ENCODE results near the gene CD55. TPM values are rescaled to one million over a fixed set of nuclear protein-coding genes. Genes with fewer than 3 reads are reported as not detected.

Gene CD55
- total and polyA plus RNA-seq, 2 of the 13 experiments (the other 11 are each of a cell fraction or from before 2014, with no cell fraction given) = 6.0 to 56.0 TPM

DNA sequence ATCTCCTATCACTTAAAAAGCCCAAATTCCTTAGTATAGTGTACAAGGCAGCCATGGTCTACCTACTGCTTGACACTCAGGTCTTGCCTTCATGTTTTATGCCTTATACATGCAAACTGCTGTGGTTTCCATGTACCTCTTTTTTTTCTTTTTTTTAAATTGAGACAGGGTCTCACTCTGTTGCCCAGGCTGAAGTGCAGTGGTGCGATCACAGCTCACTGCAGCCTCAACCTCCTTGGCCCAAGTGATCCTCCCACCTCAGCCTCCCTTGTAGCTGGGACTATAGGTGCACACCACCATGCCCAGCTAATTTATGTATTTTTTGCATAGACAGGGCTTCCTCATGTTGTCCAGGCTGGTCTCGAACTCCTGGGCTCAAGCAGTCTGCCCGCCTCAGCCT is 8.0 kb downstream of the CD55 start:
- no peaks in the 10 kb centered on the region for H3K79me2 ChIP-seq (ENCODE audit: insufficient read depth, low read length)
- peaks cover 1 to 12% of the 10 kb centered on the region in 2 experiments; a peak in 2 of 5 replicates for H3K36me3 ChIP-seq (replicated peaks in 1 of 2; ENCODE audit: control insufficient read depth in 1 of 2, insufficient read depth in 2 of 2, low read length in 2 of 2)
- ATAC-seq (no peak), FAIRE-seq (no peak), DNase-seq (ENCODE audit: low spot score) (no peak)
- H3K4me1 ChIP-seq (ENCODE audit: insufficient read depth, low read length) = peaks cover 11% of the 10 kb centered on the region
- H3K27me3 ChIP-seq (ENCODE audit: control insufficient read depth in 1 of 2, insufficient read depth in 2 of 2, low read length in 2 of 2) = no peaks in the 10 kb centered on the region
- TF ChIP-seq ZNF138 (CRISPR knock-in tag; IDR thresholded peaks at IDR 0.05; ENCODE audit: low read depth) = no peak
- no TSS peak for BruUV-seq (replicated peaks)
- ChIA-PET CTCF (ENCODE audit: low intra/inter-chr PET ratio, low total read pairs) (no interaction called here), POLR2A (interaction anchor here (0.8 kb wide), 1 partner anchor 8 kb away, joined by 5 read pairs; the partner anchor contains the start of gene CD55)
- no peak overlapping the region for H3K4me2 ChIP-seq (ENCODE audit: low read depth, low read length)
- H3K27ac ChIP-seq (ENCODE audit: extremely low read length, insufficient read depth, low read length) = no peak overlapping the region
- no peak overlapping the region for H3K4me3 ChIP-seq (replicated peaks in 1 of 3; ENCODE audit: insufficient read depth in 1 of 3, low read depth in 2 of 3, low read length in 3 of 3)
- WGBS (ENCODE audit: low lambda C conversion rate) = 100% methylated on average over 3 of the region's 3 CpGs
- intact Hi-C loops (cut with micrococcal nuclease; ENCODE audit: unreplicated experiment) = no loop called here
- no peak overlapping the region for H3K9ac ChIP-seq (ENCODE audit: insufficient read depth, low read depth, low read length)
- H3K9me3 ChIP-seq (ENCODE audit: low read length) = peaks cover 11% of the 10 kb centered on the region
- in situ Hi-C loops (cut with HindIII; ENCODE audit: extremely low pct_ligation_motif_present, low pct_unique_long_range_greater_than_20kb) = no loop called here
- no peak overlapping the region for H2AFZ ChIP-seq (ENCODE audit: low read length)
- no peaks in the 10 kb centered on the region for H4K20me1 ChIP-seq (ENCODE audit: insufficient read depth, low read length)

DNA sequence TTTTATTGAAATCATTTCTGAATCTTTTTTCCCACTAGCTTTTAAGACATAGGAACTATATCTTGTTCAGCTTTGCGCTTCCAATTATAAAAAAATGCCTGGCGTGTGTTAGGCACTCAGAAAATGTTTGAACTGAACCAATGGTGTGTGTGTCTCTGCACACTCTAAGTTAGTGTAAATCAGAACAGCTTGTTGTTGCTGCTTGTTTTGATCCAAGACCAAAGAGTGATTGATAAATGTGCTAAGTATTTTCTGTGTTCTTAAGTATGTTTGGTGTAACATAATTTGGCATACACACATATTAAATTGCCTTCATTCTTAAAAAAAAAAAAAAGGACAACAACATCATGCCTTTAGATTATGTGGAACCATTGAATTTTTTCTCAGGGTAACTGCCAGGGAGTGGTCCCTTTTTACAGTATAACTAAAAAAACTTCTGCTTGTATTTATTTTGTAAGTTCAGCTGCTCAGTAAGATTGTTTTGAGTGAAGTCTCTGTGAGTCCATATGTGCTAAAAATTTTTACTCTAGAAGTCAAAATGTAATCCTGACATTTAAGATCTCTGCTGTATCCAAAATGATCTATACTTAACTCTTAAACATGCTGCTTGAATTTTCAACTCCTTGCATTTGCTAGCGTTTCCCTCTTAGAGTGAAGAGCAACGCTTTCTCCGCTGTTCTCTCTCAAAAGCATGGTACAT is 8.7 kb downstream of the CD55 start:
- no peak overlapping the region for H3K27ac ChIP-seq (ENCODE audit: extremely low read length, insufficient read depth, low read length)
- peaks cover 1 to 12% of the 10 kb centered on the region in 2 experiments; a peak in 2 of 5 replicates for H3K36me3 ChIP-seq (replicated peaks in 1 of 2; ENCODE audit: control insufficient read depth in 1 of 2, insufficient read depth in 2 of 2, low read length in 2 of 2)
- intact Hi-C loops (cut with micrococcal nuclease; ENCODE audit: unreplicated experiment) = no loop called here
- TF ChIP-seq STAG1 (CRISPR knock-in tag; IDR thresholded peaks at IDR 0.05) (no peak), ZZZ3 (CRISPR knock-in tag; IDR thresholded peaks at IDR 0.05; ENCODE audit: borderline replicate concordance) (no peak), ELF4 (CRISPR knock-in tag; IDR thresholded peaks at IDR 0.05; ENCODE audit: borderline replicate concordance) (no peak), ZSCAN20 (CRISPR knock-in tag; IDR thresholded peaks at IDR 0.05; ENCODE audit: borderline replicate concordance) (no peak), SMYD3 (CRISPR knock-in tag; IDR thresholded peaks at IDR 0.05) (no peak), KDM3A (CRISPR knock-in tag; IDR thresholded peaks at IDR 0.05; ENCODE audit: low read depth) (no peak), KLF6 (CRISPR knock-in tag; IDR thresholded peaks at IDR 0.05) (no peak), ZNF775 (CRISPR knock-in tag; IDR thresholded peaks at IDR 0.05; ENCODE audit: borderline replicate concordance) (no peak), ARHGAP35 (CRISPR knock-in tag; IDR thresholded peaks at IDR 0.05; ENCODE audit: borderline replicate concordance) (no peak), ATM (IDR thresholded peaks at IDR 0.05; ENCODE audit: borderline replicate concordance) (no peak), CHD2 (IDR thresholded peaks at IDR 0.05; ENCODE audit: low read depth, low read length) (no peak), GFI1 (CRISPR knock-in tag; IDR thresholded peaks at IDR 0.05; ENCODE audit: borderline replicate concordance) (no peak)
- TF ChIP-seq, protein P1, sequence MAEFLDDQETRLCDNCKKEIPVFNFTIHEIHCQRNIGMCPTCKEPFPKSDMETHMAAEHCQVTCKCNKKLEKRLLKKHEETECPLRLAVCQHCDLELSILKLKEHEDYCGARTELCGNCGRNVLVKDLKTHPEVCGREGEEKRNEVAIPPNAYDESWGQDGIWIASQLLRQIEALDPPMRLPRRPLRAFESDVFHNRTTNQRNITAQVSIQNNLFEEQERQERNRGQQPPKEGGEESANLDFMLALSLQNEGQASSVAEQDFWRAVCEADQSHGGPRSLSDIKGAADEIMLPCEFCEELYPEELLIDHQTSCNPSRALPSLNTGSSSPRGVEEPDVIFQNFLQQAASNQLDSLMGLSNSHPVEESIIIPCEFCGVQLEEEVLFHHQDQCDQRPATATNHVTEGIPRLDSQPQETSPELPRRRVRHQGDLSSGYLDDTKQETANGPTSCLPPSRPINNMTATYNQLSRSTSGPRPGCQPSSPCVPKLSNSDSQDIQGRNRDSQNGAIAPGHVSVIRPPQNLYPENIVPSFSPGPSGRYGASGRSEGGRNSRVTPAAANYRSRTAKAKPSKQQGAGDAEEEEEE (CRISPR knock-in tag; IDR thresholded peaks at IDR 0.05; ENCODE audit: borderline replicate concordance) = no peak
- TF ChIP-seq, protein P2, sequence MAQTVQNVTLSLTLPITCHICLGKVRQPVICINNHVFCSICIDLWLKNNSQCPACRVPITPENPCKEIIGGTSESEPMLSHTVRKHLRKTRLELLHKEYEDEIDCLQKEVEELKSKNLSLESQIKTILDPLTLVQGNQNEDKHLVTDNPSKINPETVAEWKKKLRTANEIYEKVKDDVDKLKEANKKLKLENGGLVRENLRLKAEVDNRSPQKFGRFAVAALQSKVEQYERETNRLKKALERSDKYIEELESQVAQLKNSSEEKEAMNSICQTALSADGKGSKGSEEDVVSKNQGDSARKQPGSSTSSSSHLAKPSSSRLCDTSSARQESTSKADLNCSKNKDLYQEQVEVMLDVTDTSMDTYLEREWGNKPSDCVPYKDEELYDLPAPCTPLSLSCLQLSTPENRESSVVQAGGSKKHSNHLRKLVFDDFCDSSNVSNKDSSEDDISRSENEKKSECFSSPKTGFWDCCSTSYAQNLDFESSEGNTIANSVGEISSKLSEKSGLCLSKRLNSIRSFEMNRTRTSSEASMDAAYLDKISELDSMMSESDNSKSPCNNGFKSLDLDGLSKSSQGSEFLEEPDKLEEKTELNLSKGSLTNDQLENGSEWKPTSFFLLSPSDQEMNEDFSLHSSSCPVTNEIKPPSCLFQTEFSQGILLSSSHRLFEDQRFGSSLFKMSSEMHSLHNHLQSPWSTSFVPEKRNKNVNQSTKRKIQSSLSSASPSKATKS (CRISPR knock-in tag; IDR thresholded peaks at IDR 0.05) = no peak

More for the DNA sequence above, 8.7 kb downstream of the CD55 start:
- WGBS (ENCODE audit: low lambda C conversion rate) = 88% methylated on average over 5 of the region's 5 CpGs
- no peak overlapping the region for H3K9ac ChIP-seq (ENCODE audit: insufficient read depth, low read depth, low read length)
- in situ Hi-C loops (cut with HindIII; ENCODE audit: extremely low pct_ligation_motif_present, low pct_unique_long_range_greater_than_20kb) = no loop called here
- FAIRE-seq (no peak), ATAC-seq (no peak), DNase-seq (ENCODE audit: low spot score) (no peak)
- BruUV-seq (replicated peaks) = no TSS peak
- no peaks in the 10 kb centered on the region for H3K27me3 ChIP-seq (ENCODE audit: control insufficient read depth in 1 of 2, insufficient read depth in 2 of 2, low read length in 2 of 2)
- H3K79me2 ChIP-seq (ENCODE audit: insufficient read depth, low read length) = no peaks in the 10 kb centered on the region
- no peak overlapping the region for H3K4me2 ChIP-seq (ENCODE audit: low read depth, low read length)
- H3K4me1 ChIP-seq (ENCODE audit: insufficient read depth, low read length) = peaks cover 11% of the 10 kb centered on the region
- CTCF ChIA-PET (ENCODE audit: low intra/inter-chr PET ratio, low total read pairs) = no interaction called here
- POLR2A ChIA-PET = interaction anchor here (0.8 kb wide), 1 partner anchor 8 kb away, joined by 5 read pairs; the partner anchor contains the start of gene CD55
- H3K9me3 ChIP-seq (ENCODE audit: low read length) = peaks cover 11% of the 10 kb centered on the region
- no peaks in the 10 kb centered on the region for H4K20me1 ChIP-seq (ENCODE audit: insufficient read depth, low read length)
- H2AFZ ChIP-seq (ENCODE audit: low read length) = no peak overlapping the region
- H3K4me3 ChIP-seq (replicated peaks in 1 of 3; ENCODE audit: insufficient read depth in 1 of 3, low read depth in 2 of 3, low read length in 3 of 3) = no peak overlapping the region
